Activated CD8-positive, alpha-beta T cell treated with anti-CD3 and anti-CD28 coated beads for 36 hours (primary cell): ENCODE measurements around the gene CCNYL1. TPM values are rescaled to one million over a fixed set of nuclear protein-coding genes. Genes with fewer than 3 reads are reported as not detected.
A peak's percentile ranks its signal among the peaks of the same experiment; 100 is the strongest.

Source experiments
- ATAC-seq: fragments of 200-7000 bp; cut with Tn5 transposase; one replicate; pipeline ENCODE4 v1.10.0; 2021; ENCODE audit warnings: mild to moderate bottlenecking, moderate library complexity
- CTCF ChIA-PET: fragments of 350-600 bp; sonication (Branson Sonifier 250); formaldehyde crosslinking; loops from one replicate; lab custom pipeline; 2021; ENCODE audit warnings: antibody characterized with exemption; lab: Charles Lee
- POLR2A ChIA-PET: fragments of 350-600 bp; sonication (Branson Sonifier 250); formaldehyde crosslinking; loops from one replicate; lab custom pipeline; 2021; ENCODE audit warnings: antibody characterized with exemption; lab: Charles Lee
- DNase-seq: peaks from one replicate; pipeline ENCODE4 v3.0.0-alpha.2; 2020
- H3K27ac Mint-ChIP-seq: one replicate; pipeline ENCODE4 v1.8.0; 2021; ENCODE audit warnings: mild to moderate bottlenecking, mixed read lengths
- H3K27me3 Mint-ChIP-seq: one replicate; pipeline ENCODE4 v1.8.0; 2021; ENCODE audit warnings: mixed read lengths
- H3K36me3 Mint-ChIP-seq: one replicate; pipeline ENCODE4 v1.8.0; 2021; ENCODE audit warnings: low read depth, mixed read lengths
- H3K4me1 Mint-ChIP-seq: one replicate; pipeline ENCODE4 v1.8.0; 2021; ENCODE audit warnings: low read depth, mixed read lengths
- H3K4me3 Mint-ChIP-seq: one replicate; pipeline ENCODE4 v1.8.0; 2021; ENCODE audit warnings: mild to moderate bottlenecking, moderate library complexity, mixed read lengths
- H3K9me3 Mint-ChIP-seq: one replicate; pipeline ENCODE4 v1.8.0; 2021; ENCODE audit warnings: mixed read lengths
- intact Hi-C: fragments of 100-400 bp; cut with micrococcal nuclease; formaldehyde crosslinking; loops from one replicate; pipeline ENCODE4 v1.10.0; 2022
- total RNA-seq, 2 experiments: library from RNA; stranded (reverse); gene quantifications; one replicate each; pipeline ENCODE4 v1.2.3, GENCODE V29; 2021
- TF ChIP-seq, protein P1 (sequence below): fragments of 200-600 bp; IDR thresholded peaks from one replicate; pipeline ENCODE4 v1.8.0; 2022; ENCODE audit warnings: antibody characterized with exemption, mild to moderate bottlenecking

The CCNYL1 gene
- total RNA-seq, 2 experiments from 2014 or later, result 3.8 to 4.3 TPM

GRCh38 chr2:207746131-207746530, 34.7 kb downstream of the CCNYL1 start:
- POLR2A ChIA-PET, result interaction anchor here (0.7 kb wide), 1 partner anchor 288 kb away, joined by 3 read pairs; no protein-coding TSS in a partner anchor
- no peak overlapping the region for H3K27ac Mint-ChIP-seq
- peak; percentile 81 for ATAC-seq
- TF ChIP-seq, protein P1, sequence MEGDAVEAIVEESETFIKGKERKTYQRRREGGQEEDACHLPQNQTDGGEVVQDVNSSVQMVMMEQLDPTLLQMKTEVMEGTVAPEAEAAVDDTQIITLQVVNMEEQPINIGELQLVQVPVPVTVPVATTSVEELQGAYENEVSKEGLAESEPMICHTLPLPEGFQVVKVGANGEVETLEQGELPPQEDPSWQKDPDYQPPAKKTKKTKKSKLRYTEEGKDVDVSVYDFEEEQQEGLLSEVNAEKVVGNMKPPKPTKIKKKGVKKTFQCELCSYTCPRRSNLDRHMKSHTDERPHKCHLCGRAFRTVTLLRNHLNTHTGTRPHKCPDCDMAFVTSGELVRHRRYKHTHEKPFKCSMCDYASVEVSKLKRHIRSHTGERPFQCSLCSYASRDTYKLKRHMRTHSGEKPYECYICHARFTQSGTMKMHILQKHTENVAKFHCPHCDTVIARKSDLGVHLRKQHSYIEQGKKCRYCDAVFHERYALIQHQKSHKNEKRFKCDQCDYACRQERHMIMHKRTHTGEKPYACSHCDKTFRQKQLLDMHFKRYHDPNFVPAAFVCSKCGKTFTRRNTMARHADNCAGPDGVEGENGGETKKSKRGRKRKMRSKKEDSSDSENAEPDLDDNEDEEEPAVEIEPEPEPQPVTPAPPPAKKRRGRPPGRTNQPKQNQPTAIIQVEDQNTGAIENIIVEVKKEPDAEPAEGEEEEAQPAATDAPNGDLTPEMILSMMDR, result peak; percentile 85
- H3K4me3 Mint-ChIP-seq, result no peak overlapping the region
- H3K4me1 Mint-ChIP-seq, result no peaks in the 10 kb centered on the region
- CTCF ChIA-PET, result interaction anchor here (0.6 to 7.8 kb wide), 32 partner anchors 9 to 331 kb away, joined by 3 to 168 read pairs (median 6); no protein-coding TSS in a partner anchor
- peak; percentile 44 for DNase-seq
- no peaks in the 10 kb centered on the region for H3K27me3 Mint-ChIP-seq
- peaks cover 3% of the 10 kb centered on the region for H3K36me3 Mint-ChIP-seq
- intact Hi-C loops, result loop anchor here (1.0 to 5.0 kb wide), 2 partner anchors 226 to 294 kb away; no protein-coding TSS in a partner anchor
- no peaks in the 10 kb centered on the region for H3K9me3 Mint-ChIP-seq

DNA sequence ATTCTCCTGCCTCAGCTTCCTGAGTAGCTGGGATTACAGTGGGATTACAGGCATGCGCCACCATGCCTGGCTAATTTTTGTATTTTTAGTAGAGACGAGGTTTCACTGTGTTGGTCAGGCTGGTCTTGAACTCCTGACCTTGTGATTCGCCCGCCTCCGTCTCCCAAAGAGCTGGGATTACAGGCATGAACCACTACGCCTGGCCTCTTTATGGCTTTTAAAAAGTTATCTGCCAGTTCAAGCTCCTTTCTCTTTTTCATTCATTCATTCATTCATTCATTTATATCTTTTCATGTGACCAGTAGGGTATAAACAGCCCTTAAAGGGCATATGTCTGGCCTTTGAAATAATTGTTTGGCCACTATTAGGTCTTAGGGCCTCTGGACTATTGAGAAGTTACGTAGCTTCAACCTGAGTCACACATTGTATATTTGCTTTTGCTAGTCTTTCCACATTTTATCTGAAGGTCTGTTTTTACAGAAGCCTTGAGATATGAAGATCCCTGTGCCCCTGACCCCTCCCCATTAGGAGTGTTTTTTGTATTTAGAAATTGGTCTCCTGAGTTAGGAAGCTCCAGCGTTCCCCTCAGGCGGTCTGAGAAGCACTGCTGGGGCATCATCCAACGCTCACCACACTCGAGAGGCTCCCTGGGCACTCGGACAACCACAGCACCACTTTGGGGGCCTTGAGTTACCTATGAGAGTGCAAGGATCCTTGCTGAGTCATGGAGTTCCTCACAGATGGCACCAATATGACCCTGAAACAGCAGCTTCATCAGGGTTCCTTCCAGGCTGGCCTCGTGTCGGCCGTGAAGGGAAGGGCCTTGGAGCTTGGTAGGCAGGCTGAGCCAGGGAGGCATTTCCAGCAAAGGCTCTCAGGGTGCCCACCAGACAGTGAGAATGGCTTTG, 36.5 kb downstream of the CCNYL1 start:
- H3K27me3 Mint-ChIP-seq, result no peaks in the 10 kb centered on the region
- DNase-seq (no peak), ATAC-seq (no peak)
- no peaks in the 10 kb centered on the region for H3K9me3 Mint-ChIP-seq
- ChIA-PET CTCF (interaction anchor here (1.4 to 7.8 kb wide), 4 partner anchors 22 to 327 kb away, joined by 5 to 168 read pairs (median 24); no protein-coding TSS in a partner anchor), POLR2A (interaction anchor here (0.9 kb wide), 1 partner anchor 14 kb away, joined by 3 read pairs; no protein-coding TSS in a partner anchor)
- intact Hi-C loops, result loop anchor here (5.0 kb wide), 1 partner anchor 224 kb away; no protein-coding TSS in a partner anchor
- peaks cover 3% of the 10 kb centered on the region for H3K36me3 Mint-ChIP-seq
- H3K4me3 Mint-ChIP-seq, result no peak overlapping the region
- H3K4me1 Mint-ChIP-seq, result no peaks in the 10 kb centered on the region
- no peak overlapping the region for H3K27ac Mint-ChIP-seq
- TF ChIP-seq, protein P1, result no peak

DNA sequence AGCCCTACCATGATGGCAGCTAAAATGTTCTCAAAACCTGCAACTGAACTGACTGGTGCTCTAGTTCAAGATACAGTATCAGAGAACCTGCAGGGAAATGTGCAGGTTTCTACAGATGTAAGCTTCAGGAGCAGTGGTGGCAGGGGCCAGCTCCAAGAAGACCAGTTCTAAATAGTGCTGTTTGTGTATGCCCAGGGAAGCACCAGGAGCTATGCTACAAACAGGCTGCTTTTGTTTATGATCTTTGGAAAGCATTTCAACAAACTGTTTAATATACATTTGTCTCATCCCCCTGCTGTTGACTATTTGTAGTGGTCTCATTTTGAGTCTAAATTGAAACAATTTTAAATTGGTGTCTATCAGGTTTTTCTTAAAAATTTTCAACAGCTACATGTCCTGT, 37.6 kb downstream of the CCNYL1 start:
- intact Hi-C loops, result loop anchor here (5.0 kb wide), 1 partner anchor 223 kb away; no protein-coding TSS in a partner anchor
- ChIA-PET POLR2A (no interaction called here), CTCF (interaction anchor here (1.0 to 7.8 kb wide), 5 partner anchors 121 to 326 kb away, joined by 3 to 168 read pairs (median 5); no protein-coding TSS in a partner anchor)
- no peak for DNase-seq
- Mint-ChIP-seq H3K36me3 (peaks cover 5% of the 10 kb centered on the region), H3K9me3 (no peaks in the 10 kb centered on the region), H3K27ac (no peak overlapping the region), H3K4me3 (no peak overlapping the region), H3K27me3 (no peaks in the 10 kb centered on the region), H3K4me1 (no peaks in the 10 kb centered on the region)
- ATAC-seq, result no peak
- TF ChIP-seq, protein P1, result no peak

DNA sequence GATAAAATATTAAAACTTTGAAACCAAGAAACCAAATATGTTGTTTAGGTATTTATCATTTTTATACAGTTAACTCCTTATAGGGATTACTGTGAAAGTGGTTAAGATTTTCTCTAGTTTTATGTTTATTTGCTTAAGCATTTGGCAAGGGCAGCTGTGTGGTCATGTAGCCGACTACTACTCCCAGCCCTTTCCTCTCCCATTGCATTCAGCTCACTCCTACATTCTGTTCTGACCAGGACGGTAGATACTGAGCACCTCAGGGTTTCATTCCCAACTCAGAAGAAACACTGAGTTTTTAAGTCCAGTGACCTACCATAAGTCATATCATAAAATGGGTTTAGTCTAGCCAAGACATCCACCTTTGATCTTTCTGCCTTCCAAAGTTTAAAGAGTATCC, 38.4 kb downstream of the CCNYL1 start:
- no peak for DNase-seq
- Mint-ChIP-seq H3K4me1 (no peaks in the 10 kb centered on the region), H3K27ac (no peak overlapping the region), H3K9me3 (no peaks in the 10 kb centered on the region), H3K36me3 (peaks cover 5% of the 10 kb centered on the region), H3K4me3 (no peak overlapping the region), H3K27me3 (no peaks in the 10 kb centered on the region)
- ATAC-seq, result no peak
- CTCF ChIA-PET, result interaction anchor here (0.5 to 7.8 kb wide), 6 partner anchors 64 to 325 kb away, joined by 3 to 168 read pairs (median 3); no protein-coding TSS in a partner anchor
- TF ChIP-seq, protein P1, result no peak
- intact Hi-C loops, result loop anchor here (5.0 kb wide), 1 partner anchor 222 kb away; no protein-coding TSS in a partner anchor
- POLR2A ChIA-PET, result no interaction called here
